CMK (cell line): ENCODE data around the gene ARL13B.
"Not testable (repeated sequence)": the region's sequence is repeated elsewhere in the genome, so short reads cannot be mapped to it uniquely, and the experiment has no call there.

Source experiments
- DNase-seq: peaks from one replicate; pipeline ENCODE4 v3.0.0-alpha.2; 2010; ENCODE audit warnings: low read depth

ARL13B gene

DNA sequence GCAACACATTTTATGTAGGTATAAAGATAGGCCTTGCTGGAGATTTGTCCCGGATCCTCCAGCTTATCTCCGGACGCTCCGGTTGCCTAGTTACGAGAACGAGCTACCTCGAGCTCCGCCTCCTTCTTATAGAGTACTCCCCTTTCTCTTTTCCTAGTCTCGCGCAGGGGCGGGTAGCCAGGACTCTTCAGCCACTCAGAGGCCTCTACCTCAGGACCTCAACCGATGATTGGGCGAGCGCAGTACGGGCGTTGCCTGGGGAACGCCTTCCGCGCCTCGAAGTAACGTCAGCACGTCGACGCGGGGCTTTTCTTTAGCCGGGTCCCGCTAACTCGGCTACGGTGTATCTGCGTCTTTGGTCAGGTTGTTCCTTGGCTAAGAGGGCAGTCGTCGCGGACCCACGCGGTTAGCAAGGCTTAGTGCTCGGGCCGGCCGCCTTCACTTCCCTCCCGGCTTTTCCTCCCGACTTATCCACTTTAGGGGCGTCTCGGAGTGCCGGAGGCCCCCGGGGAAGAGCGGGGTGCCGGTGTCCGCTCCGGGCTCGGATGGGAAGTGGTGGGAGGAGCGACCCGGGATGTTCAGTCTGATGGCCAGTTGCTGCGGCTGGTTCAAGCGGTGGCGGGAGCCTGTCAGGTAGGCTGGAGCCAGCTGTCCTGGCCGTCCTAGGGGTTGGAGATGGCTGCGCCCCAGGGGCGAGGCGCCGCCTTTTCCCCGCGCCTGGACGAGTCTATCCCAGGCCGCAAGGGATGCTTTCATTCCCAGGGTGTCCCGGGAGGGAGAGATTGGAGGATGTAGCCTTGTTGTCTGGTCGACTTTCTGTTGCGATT lies at the start of gene ARL13B:
ARL13B (plus strand) TSS at position 306 of the 827 bp plus-strand sequence; CDS start at position 575, 269 bp downstream.
- DNase-seq, result peak; percentile 83

DNA sequence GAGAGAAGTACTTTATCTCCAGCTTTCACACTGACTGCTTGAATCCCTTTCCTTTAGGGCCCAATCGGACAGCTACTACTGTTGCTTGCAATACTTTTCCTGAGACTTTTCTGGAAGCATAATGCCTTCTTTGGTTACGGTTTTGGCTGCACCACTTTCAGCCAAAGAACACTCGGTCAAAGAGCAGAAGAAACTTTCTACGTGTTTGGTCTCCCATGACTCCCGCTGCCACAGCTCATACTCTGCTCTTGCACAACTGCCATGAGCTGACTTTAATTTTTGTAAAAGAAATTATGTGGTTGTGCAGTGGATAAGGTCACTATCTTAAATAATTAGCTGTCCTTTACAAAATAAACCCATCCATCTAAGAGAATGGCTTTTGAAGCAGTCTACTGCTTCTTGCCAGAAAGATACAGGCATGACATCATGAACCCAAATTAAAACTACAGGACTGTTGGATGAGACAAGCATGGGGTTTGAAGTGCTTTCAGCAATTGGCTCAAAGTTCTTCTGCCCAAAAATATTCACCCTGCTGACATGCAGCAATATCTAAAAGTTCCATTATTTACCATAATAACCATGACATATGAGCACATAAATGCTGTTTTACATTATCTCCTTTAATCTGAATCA lies 48.2 kb upstream of the ARL13B start:
- DNase-seq, result no peak

DNA sequence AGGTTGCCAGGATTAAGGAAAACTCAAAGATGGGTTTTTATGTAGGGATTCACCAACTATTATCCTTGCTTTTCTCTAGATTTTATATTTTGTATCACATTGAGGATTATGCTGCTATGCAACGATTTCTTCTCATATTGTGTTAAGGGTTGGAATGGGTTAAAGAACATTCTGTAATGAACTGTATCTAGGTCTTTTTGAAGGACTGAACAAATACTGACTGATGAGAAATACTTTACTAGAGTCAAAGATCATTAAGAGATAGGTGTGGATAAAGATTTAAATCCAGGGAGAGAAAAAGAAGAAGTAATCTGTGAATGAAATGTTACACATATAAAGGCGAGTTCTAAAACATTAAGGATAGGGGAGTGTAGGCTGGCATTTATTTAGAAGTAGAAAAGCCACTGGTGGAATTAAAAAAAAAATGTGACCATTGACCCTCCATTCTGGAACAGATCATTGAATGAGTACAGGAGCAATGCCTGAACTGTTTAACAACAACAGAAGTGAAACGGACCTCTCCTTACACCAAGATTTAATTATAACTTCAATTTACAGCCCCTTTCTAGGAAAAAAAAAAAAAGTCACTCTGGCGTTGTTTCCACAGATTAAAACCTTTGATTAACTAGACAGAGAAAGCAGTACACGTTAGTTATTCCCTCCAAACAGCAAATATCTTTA lies 45.4 kb upstream of the ARL13B start:
- DNase-seq, result no peak

DNA sequence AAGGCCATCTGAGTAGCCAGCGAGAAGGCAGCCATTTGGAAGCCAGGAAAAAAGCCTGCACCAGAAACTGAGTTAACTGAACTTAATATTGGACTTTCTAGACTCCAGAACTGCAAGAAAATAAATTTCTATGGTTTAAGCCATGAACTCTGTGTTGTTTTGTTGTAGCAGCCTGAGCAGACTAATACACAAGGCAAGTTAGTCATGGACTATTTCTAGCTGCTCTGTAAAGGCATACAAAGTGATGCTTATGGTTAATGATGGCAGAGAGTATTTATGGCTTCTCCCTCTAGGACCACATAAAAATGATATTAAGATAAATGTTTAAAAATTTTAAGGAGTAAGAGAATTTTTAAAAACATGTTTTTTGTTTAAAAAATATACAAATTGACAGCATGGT lies 43.4 kb upstream of the ARL13B start:
- DNase-seq, result no peak

DNA sequence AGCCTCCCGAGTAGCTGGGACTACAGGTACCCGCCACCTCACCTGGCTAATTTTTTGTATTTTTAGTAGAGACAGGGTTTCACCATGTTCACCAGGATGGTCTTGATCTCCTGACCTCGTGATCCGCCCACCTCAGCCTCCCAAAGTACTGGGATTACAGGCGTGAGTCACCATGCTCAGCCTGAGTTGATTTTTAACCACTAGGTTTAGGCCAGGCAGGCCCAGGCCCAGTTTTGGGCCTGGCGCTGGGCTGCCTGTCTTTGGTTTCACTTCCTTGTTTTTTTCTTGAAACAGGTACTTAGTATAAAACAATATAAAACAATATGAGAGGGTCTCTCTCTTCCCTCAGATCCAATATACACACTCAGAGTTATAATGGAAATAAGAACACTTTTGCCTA lies 42.5 kb upstream of the ARL13B start:
- not testable (repeated sequence) for DNase-seq

DNA sequence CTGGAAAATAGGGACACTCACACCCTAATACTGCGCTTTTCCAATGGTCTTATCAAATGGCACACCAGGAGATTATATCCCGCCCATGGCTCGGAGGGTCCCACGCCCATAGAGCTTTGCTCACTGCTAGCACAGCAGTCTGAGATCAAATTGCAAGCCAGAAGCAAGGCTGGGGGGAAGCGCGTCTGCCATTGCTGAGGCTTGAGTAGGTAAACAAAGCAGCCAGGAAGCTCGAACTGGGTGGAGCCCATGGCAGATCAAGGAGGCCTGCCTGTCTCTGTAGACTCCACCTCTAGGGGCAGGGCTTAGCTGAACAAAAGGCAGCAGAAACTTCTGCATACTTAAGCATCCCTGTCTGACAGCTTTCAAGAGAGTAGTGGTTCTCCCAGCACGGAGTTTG lies 30.0 kb upstream of the ARL13B start:
- DNase-seq, result not testable (repeated sequence)

DNA sequence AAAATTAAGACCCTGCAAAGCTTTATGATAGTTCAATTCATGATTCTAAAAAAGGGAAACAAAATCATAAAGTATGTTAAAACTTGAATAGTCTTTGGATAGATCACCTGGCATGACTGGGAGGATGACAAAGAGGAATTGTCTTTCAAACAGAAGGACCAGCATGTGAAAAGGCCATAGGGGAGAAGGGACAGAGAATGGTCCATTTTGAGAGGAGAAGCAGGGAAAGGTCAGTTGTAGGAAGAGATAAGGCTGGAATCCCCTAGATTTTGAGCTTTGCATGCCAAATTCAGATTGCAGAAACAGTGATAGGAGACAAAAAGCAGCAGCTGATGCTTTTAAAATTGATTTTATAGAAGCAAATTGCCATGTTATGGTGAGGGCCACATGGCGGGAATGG lies 18.9 kb upstream of the ARL13B start:
- DNase-seq, result no peak

DNA sequence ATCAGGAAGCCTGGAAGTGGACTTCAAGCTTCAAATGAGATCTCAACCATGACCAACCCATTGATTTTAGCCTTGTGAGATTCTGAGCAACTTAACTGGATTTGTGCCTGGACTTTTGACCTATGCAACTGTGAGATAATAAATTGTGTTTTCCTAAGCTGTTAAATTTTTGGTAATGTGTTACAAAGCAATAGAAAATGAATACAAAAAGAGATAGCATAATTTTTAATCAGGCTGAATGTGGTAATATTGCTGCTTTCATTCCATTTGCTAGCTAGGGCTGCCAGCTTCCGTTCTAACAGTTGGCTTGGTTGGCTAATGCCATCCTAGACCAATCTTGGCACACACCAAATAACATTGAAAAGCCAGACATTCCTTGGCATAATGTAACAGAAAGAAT lies 18.5 kb upstream of the ARL13B start:
- DNase-seq, result no peak

DNA sequence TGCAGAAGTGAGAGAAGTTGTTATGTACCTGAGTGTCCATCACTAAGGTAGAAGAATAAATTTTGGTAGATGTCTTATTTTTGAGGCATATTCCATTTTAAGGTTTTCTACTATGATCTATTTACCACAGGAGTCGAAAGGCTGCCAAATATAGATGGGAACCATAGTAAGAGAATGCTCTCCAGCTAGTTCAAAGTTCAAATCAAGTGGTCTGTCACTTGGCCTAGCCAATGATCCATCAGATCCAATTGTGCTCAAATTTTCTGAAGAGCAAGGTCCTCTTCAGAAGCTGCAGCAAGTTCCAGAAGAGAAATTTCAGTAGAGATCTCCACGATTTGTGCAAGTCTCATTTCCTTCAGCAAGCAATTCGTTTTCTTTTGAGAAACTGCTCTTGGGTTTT lies 17.2 kb upstream of the ARL13B start:
- no peak for DNase-seq

DNA sequence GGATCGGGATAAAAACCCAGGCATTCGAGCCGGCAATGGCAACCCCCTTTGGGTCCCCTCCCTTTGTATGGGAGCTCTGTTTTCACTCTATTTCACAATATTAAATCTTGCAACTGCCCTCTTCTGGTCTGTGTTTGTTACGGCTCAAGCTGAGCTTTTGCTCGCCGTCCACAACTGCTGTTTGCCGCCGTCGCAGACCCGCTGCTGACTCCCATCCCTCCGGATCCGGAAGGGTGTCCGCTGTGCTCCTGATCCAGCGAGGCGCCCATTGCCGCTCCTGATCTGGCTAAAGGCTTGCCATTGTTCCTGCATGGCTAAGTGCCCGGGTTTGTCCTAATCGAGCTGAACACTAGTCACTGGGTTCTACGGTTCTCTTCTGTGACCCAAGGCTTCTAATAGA lies 14.8 kb upstream of the ARL13B start:
- DNase-seq, result not testable (repeated sequence)

DNA sequence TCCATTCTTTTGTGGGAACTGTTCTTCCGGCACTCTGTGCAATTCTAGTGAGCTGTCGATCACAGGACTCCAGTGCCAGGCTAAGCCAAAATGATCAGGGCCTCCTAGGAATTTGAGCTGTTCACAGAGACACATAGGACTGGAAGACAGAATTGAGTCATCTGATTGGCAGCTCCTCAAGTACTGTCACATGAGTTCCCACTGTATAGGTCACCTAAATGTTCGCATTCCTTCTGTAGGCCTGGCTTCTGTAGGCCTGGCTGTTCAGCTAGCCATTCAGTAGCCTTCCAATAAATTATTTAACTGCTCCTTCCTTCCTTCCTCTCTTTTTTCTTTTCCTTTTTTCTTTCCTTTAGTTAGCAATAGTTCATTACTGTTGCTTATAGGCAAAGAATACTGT lies 10.5 kb upstream of the ARL13B start:
- DNase-seq, result no peak

DNA sequence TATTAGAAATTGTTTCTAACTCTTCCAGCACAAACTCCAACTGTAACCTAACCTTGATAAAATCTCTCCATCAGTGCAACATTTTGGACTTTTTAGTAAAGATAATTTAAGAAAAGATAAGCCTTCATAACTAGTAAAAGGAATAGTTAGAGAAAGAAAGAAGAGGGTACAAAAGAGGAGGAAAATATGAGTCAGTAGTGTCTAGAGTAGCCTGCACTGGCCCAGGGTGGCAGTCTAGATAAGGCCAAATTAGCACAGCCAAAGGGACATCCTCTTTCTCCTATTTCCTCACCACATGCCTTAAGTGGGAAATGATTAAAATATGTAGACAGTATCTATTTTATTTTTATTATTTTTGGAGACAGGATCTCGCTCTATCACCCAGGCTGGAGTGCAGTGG lies 10.0 kb upstream of the ARL13B start:
- no peak for DNase-seq

DNA sequence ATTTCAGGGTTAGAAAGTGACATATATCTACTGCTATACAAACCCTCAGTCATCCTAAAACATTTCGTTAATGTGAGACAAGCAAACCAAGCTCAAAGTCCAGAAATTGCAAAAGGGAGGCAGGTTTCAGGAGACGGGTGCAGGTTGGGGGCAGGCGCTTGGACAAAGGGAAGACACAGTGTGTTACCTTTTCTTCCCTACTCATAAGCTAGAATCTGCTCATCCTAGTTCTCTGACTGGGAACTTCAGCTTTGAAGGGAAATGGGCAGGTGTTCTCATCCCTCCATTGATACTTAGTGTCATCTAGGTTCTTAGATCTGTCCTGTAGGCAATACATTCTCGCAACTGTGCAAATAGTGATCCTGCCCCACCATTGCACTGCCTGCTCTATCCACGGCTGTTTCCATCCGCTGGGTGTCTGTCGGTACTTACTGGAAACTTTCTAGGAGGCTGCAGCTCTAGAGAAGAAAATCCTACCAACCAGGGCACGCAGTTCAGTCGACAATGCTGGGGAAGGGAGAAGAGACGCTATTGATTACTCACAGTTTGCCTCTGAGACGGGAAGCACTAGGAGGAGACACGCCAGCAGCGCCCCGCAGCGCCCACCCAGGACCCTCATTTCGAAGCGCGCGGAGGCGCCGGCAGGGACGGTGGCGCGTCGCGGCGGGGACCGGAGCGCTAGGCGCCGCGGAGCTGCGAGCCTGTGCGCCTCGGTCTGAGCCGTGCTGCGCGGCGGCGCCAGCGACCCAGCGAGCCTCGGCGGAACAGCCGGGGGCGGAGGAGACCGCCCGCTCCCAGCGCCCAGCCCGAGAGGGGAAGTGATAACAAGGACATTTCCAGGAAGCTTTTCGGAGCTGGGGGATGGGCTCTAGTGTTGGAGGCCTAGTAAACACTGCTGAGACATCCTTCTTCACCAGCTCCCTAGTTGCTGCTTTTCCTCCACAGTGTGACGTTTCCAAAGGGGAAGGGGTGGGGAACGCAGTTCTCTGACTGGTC lies 6.5 kb upstream of the ARL13B start, which contains the start of gene PROS1:
PROS1 (minus strand) TSS at position 766 of the 996 bp plus-strand sequence; CDS start at position 619, 147 bp downstream.
- peak; percentile 58 for DNase-seq

DNA sequence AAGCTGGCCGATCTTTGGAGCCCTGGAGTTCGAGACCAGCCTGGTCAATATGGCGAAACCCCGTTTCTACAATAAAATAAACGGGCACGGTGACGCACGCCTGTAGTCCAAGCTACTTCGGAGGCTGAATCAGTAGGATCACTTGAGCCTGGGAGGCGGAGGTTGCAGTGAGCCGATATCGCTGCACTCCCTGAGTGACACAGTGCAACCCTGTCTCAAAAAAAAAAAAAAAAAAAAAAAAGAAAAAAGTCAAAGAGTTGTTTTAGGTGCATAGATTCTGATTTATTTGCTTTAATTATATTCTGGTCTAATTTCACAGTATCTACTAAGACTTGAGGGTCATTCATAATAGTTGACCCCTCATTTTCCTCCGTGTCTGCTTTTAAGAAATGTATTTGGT lies 1.7 kb downstream of the ARL13B start:
- no peak for DNase-seq

DNA sequence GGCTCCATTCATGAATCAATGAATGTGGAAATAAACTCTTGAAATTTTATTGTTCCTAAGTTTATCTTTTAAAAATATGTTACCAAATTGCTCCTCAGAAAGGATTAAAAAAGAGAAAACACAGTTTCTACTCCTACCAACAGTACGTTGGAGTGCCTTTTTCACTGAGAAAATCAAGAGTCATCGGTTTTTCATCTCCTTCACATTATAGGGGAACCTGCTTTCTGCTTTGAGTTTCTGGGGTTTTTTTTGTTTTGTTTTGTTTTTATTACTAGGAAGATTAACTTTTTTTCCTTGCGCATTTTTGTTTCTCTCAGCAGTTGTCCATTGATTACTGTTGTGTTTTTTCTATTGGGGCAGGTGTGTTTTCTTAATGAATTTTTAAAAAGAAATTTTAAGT lies 3.5 kb downstream of the ARL13B start:
- no peak for DNase-seq

DNA sequence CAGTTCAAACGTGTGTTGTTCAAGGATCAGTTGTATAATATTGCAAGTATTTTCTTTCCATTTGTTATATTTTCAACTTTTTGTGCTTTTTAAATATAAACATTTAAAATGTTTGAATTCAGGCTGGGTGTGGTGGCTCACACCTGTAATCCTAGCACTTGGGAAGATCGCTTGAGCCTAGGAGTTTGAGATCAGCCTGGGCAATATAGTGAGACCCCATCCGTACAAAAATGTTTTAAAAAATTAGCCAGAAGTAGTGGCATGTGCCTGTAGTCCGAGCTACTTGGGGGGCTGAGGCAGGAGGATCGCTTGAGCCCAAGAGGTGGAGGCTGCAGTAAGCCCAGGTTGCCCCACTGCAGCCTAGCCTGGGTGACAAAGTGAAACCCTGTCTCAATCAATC lies 4.7 kb downstream of the ARL13B start:
- DNase-seq, result no peak

DNA sequence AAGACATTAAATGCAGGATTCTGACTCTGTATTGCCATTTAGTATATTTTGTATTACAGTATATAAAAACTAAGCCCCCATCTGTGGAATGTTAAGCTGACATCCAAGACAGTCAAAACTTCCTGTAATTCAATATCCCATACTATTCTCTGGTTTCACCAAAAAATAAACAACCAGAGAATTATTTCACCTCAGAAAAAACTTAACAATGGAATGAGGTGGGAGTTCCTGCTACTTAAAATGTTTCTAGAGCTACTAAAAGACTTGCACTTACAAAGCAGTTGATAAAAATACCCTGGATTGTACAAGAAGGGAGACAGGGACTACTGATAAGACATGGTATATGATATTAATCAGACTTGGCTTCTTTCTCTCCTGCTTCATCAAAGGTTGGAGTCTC lies 8.3 kb downstream of the ARL13B start:
- no peak for DNase-seq

DNA sequence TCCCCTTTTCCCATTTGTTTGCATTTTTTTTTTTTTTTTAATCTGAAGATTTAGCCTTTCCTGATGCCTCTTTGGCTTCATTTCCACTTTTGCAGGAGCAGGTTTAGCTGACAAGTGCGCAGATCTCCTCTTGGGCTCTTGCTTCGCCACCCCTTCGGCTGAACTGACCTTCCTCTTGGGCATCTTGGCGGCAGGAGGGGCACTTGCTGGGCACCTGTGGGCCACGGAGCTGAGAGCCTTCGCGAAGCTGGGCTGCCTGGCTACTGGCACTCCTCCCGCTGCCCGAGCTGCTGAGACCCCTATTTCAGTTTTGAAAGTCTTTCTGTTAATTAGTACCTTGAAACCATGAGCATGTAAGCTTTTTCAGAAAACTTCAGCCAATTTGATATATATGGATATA lies 8.8 kb downstream of the ARL13B start:
- no peak for DNase-seq

DNA sequence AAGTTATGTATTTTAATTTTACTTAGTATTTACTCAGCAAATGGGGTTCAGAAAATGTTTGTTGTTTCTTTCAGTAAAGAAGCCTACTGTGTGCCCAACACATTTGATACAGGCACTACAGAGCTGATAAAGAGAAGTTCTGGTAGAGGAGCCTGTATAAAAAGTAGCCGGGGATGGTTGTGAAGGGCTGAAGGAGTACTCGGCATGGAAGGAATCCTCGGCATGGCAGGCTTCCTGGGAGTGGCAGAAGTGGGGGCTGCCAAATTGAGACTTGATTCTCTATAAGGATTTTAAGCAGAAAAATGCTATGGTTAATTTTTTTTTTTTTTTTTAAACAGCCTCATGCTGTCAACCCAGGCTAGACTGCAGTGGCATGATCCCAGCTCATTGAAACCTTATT lies 9.3 kb downstream of the ARL13B start:
- DNase-seq, result no peak

DNA sequence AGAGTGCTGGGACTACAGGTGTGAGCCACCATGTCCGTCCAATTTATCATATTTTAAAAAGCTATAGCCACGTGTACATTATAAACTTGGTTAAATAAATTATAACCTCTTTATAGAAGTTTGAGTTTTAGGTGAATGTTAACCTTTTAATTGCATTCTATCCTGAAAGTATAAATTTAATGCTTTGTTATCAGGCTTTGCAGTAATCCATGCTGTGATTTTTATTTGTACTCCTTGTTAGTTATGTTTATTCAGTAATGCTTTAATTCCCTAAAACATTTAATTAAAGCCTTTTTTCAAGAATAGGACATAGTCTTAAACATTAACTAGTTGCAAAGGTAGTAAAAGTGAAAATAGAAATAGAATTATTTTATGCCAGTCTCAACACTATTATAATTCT lies 11.7 kb downstream of the ARL13B start:
- DNase-seq, result no peak

DNA sequence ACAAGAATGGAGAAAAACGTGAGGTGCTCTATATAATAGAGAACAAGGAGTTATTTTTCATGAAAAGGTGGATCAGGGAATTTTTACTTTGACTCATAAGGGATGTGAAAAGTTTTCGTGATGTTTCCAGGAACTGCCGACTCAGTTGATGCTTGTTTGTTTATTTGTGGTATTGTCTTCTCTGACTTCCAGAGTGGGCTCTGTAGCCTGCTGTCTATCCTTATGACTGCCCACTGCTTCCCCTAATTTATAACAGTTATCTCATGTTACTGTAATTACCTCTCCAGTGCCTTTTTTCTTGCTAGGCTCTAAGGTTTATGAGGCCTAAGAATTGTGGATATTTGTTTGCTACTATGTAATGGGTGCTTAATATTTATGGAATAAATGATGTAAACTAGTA lies 12.3 kb downstream of the ARL13B start:
- DNase-seq, result no peak

DNA sequence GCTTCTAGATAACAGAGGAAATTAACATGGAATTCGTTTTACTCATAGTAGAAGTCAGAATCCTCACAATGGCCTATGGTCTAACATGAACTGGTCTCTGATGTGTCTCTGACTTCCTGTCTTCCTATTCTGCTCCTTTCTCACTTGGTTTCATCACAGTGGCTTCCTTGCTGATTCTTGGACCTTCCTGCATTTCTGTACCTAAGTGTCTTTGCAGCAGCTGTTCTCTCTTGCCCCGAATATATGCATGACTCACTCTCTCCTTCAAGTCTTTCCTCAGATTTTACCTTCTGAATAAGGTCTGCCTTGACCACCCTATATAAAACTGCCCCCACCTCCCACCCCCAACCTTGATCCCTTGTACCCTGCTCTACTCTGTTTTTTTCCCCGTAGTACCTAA lies 14.1 kb downstream of the ARL13B start:
- DNase-seq, result no peak
